Nucleus accumbens (tissue), 56 donors: ENCODE data around the gene DCK.

Experiments
- DNase-seq, 56 donors: peaks; one replicate each; lab custom pipeline; 2025; lab: John Stamatoyannopoulos, UW

The DCK gene

GRCh38 chr4:70993181-70994068 lies at the start of gene DCK:
Gene DCK, plus strand, starts transcription at chr4:70993649. Its CDS starts 187 bp downstream, at chr4:70993836.
- peak; percentile 18 to 94 (median 82) for DNase-seq

GRCh38 chr4:70945046-70945445 lies 48.4 kb upstream of the DCK start:
- no peak for DNase-seq

- no peak for DNase-seq
These were observed 47.9 kb upstream of the DCK start for GRCh38 chr4:70945452-70946055.

GRCh38 chr4:70946939-70947338 lies 46.5 kb upstream of the DCK start:
- DNase-seq: no peak

GRCh38 chr4:70948665-70949260 lies 44.7 kb upstream of the DCK start:
- no peak for DNase-seq

GRCh38 chr4:70954032-70954431 lies 39.4 kb upstream of the DCK start:
- no peak for DNase-seq

- DNase-seq: no peak
These were observed 36.8 kb upstream of the DCK start for GRCh38 chr4:70956549-70957210.

GRCh38 chr4:70958681-70959080 lies 34.8 kb upstream of the DCK start:
- DNase-seq: no peak

- DNase-seq: no peak
These were observed 24.4 kb upstream of the DCK start for GRCh38 chr4:70969076-70969475.

GRCh38 chr4:70976252-70976651 lies 17.2 kb upstream of the DCK start:
- no peak for DNase-seq

- DNase-seq: no peak
These were observed 13.9 kb upstream of the DCK start for GRCh38 chr4:70979445-70980008.

GRCh38 chr4:70980196-70980595 lies 13.3 kb upstream of the DCK start:
- DNase-seq: no peak

GRCh38 chr4:70984106-70984505 lies 9.3 kb upstream of the DCK start:
- DNase-seq: no peak

GRCh38 chr4:70984589-70984988 lies 8.9 kb upstream of the DCK start:
- no peak for DNase-seq

- no peak for DNase-seq
These were observed 1.9 kb upstream of the DCK start for GRCh38 chr4:70991596-70991995.

GRCh38 chr4:70992391-70992881 lies 1.0 kb upstream of the DCK start:
- peak in 14 of 56 donors; percentile 3 to 39 (median 8) for DNase-seq

GRCh38 chr4:70994069-70994366 lies 569 bp downstream of the DCK start:
- peak in 2 of 56 donors; percentile 43 to 51 for DNase-seq

GRCh38 chr4:70994387-70995099 lies 1.1 kb downstream of the DCK start:
- no peak for DNase-seq

GRCh38 chr4:70996018-70996360 lies 2.5 kb downstream of the DCK start:
- DNase-seq: peak in 18 of 56 donors; percentile 3 to 44 (median 16)

- DNase-seq: no peak
These were observed 3.6 kb downstream of the DCK start for GRCh38 chr4:70997036-70997435.
